WI38 (cell line): ENCODE measurements around the gene SNX15.
A peak's percentile ranks its signal among the peaks of the same experiment; 100 is the strongest.

ENCODE experiments used
- H3K4me3 ChIP-seq: 2 replicates; pipeline ENCODE4 v1.5.1; 2011; ENCODE audit warnings: low read depth, mild to moderate bottlenecking, control low read depth, low read length
- CTCF ChIP-seq: IDR thresholded peaks from 2 replicates; pipeline ENCODE4 v1.5.1; 2012; ENCODE audit warnings: low read depth, mild to moderate bottlenecking, control low read depth, low read length

The SNX15 gene

GRCh38 chr11:65085446-65085845 lies 58.2 kb downstream of the SNX15 start:
- peak overlapping the region; percentile 94; the same call in 1 of the 2 replicates for H3K4me3 ChIP-seq
- no peak for TF ChIP-seq CTCF

GRCh38 chr11:65086809-65087208 lies 59.6 kb downstream of the SNX15 start:
- no peak overlapping the region for H3K4me3 ChIP-seq
- no peak for TF ChIP-seq CTCF

- H3K4me3 ChIP-seq, result no peak overlapping the region
- TF ChIP-seq CTCF, result no peak
Observed at GRCh38 chr11:65087216-65087615, 60.0 kb downstream of the SNX15 start.

GRCh38 chr11:65087827-65088226 lies 60.6 kb downstream of the SNX15 start:
- TF ChIP-seq CTCF, result no peak
- H3K4me3 ChIP-seq, result no peak overlapping the region

- H3K4me3 ChIP-seq, result no peak overlapping the region
- TF ChIP-seq CTCF, result no peak
Observed at GRCh38 chr11:65089621-65090020, 62.4 kb downstream of the SNX15 start.
